Trophoblast cell (in vitro differentiated cells and primary cell): ENCODE results near the gene HECW1.
A peak's percentile ranks its signal among the peaks of the same experiment; 100 is the strongest.

Experiments
- DNase-seq, 2 donors: peaks; one replicate each; pipeline ENCODE4 v3.0.0-alpha.2; 2016
- H2AFZ ChIP-seq: 2 replicates; pipeline ENCODE4 v1.6.1; 2013; ENCODE audit warnings: low read length, moderate library complexity, mild to moderate bottlenecking; ENCODE audit not compliant: insufficient read depth, poor library complexity
- H2AK5ac ChIP-seq: 2 replicates; pipeline ENCODE4 v1.6.1; 2013; ENCODE audit warnings: mild to moderate bottlenecking, low read length
- H2BK120ac ChIP-seq: 2 replicates; pipeline ENCODE4 v1.6.1; 2013; ENCODE audit warnings: low read length, mild to moderate bottlenecking, moderate library complexity; ENCODE audit not compliant: insufficient read depth, poor library complexity
- H2BK12ac ChIP-seq: 2 replicates; pipeline ENCODE4 v1.6.1; 2013; ENCODE audit warnings: mild to moderate bottlenecking, low read length, moderate library complexity
- H2BK5ac ChIP-seq: 2 replicates; pipeline ENCODE4 v1.6.1; 2013; ENCODE audit warnings: low read length, low read depth, moderate library complexity, mild to moderate bottlenecking; ENCODE audit not compliant: poor library complexity
- H3K14ac ChIP-seq: 2 replicates; pipeline ENCODE4 v1.6.1; 2013; ENCODE audit warnings: mild to moderate bottlenecking, low read length
- H3K18ac ChIP-seq: 2 replicates; pipeline ENCODE4 v1.6.1; 2013; ENCODE audit warnings: mild to moderate bottlenecking, low read length
- H3K23ac ChIP-seq: 2 replicates; pipeline ENCODE4 v1.6.1; 2013; ENCODE audit warnings: low read length
- H3K27ac ChIP-seq: 2 replicates; pipeline ENCODE4 v1.5.1; 2013; ENCODE audit warnings: low read depth, mild to moderate bottlenecking, inconsistent platforms, low read length, moderate library complexity
- H3K27me3 ChIP-seq: 2 replicates; pipeline ENCODE4 v1.6.1; 2013; ENCODE audit warnings: inconsistent platforms, mild to moderate bottlenecking, low read length, moderate library complexity; ENCODE audit not compliant: insufficient read depth
- H3K36me3 ChIP-seq, 2 experiments: 1 replicate in 1 of 2; 2 replicates in 1 of 2; pipeline ENCODE4 v1.6.1; 2013; ENCODE audit warnings: low read length in 2 of 2, mild to moderate bottlenecking in 2 of 2, moderate library complexity in 1 of 2; ENCODE audit not compliant: insufficient read depth in 2 of 2, control insufficient read depth in 1 of 2
- H3K4ac ChIP-seq: 2 replicates; pipeline ENCODE4 v1.6.1; 2013; ENCODE audit warnings: low read depth, mild to moderate bottlenecking, low read length, moderate library complexity
- H3K4me1 ChIP-seq, 2 experiments: 1 replicate in 1 of 2; 2 replicates in 1 of 2; pipeline ENCODE4 v1.6.1; 2013; ENCODE audit warnings: low read length in 2 of 2, mild to moderate bottlenecking in 2 of 2, moderate library complexity in 1 of 2; ENCODE audit not compliant: insufficient read depth in 2 of 2, control insufficient read depth in 1 of 2
- H3K4me2 ChIP-seq: 2 replicates; pipeline ENCODE4 v1.6.1; 2013; ENCODE audit warnings: inconsistent platforms, mild to moderate bottlenecking, low read length, moderate library complexity
- H3K4me3 ChIP-seq: 2 replicates; pipeline ENCODE4 v1.5.1; 2013; ENCODE audit warnings: mild to moderate bottlenecking, low read depth, low read length, inconsistent platforms
- H3K79me1 ChIP-seq: one replicate; pipeline ENCODE4 v1.6.1; 2013; ENCODE audit warnings: low read length
- H3K79me2 ChIP-seq: 2 replicates; pipeline ENCODE4 v1.6.1; 2013; ENCODE audit warnings: low read length, mild to moderate bottlenecking; ENCODE audit not compliant: control insufficient read depth, insufficient read depth, poor library complexity
- H3K9ac ChIP-seq: 2 replicates; pipeline ENCODE4 v1.6.1; 2013; ENCODE audit warnings: mild to moderate bottlenecking, low read length
- H3K9me3 ChIP-seq: 2 replicates; pipeline ENCODE4 v1.6.1; 2013; ENCODE audit warnings: low read depth, mild to moderate bottlenecking, control low read depth, inconsistent platforms, low read length; ENCODE audit not compliant: insufficient read depth
- H4K12ac ChIP-seq: 2 replicates; pipeline ENCODE4 v1.6.1; 2013; ENCODE audit warnings: low read depth, mild to moderate bottlenecking, low read length, moderate library complexity
- H4K8ac ChIP-seq: 2 replicates; pipeline ENCODE4 v1.6.1; 2013; ENCODE audit warnings: low read depth, mild to moderate bottlenecking, low read length, moderate library complexity
- H4K91ac ChIP-seq: one replicate; pipeline ENCODE4 v1.6.1; 2013; ENCODE audit warnings: low read depth, mild to moderate bottlenecking, low read length, moderate library complexity
- WGBS: extraction: QIAGEN DNeasy Blood & Tissue Kit; methylation state at CpG from one replicate; pipeline ENCODE4 v1.1.7; 2013; ENCODE audit warnings: missing lambda C conversion rate; ENCODE audit not compliant: insufficient read length, insufficient coverage; ENCODE audit errors: extremely low coverage; 5-methylcytosine and 5-hydroxymethylcytosine counted together

The HECW1 gene

GRCh38 chr7:43311694-43312093 lies 199.2 kb downstream of the HECW1 start:
- H3K4me1 ChIP-seq, result no peaks in the 10 kb centered on the region
- H3K36me3 ChIP-seq, result no peaks in the 10 kb centered on the region
- no peak overlapping the region for H3K23ac ChIP-seq
- no peak overlapping the region for H3K4me2 ChIP-seq
- H4K12ac ChIP-seq, result no peak overlapping the region
- no peak overlapping the region for H2AK5ac ChIP-seq
- H2BK120ac ChIP-seq, result no peak overlapping the region
- no CpG with 5 or more reads among the region's 22 CpGs for WGBS
- H3K4ac ChIP-seq, result no peak overlapping the region
- H3K18ac ChIP-seq, result no peak overlapping the region
- H3K9me3 ChIP-seq, result peaks cover 3% of the 10 kb centered on the region
- DNase-seq, result no peak
- no peak overlapping the region for H3K4me3 ChIP-seq
- no peaks in the 10 kb centered on the region for H3K27me3 ChIP-seq
- H3K79me2 ChIP-seq, result no peaks in the 10 kb centered on the region
- no peak overlapping the region for H3K27ac ChIP-seq
- no peak overlapping the region for H3K14ac ChIP-seq
- no peak overlapping the region for H2AFZ ChIP-seq
- H4K91ac ChIP-seq, result no peak overlapping the region
- peak overlapping the region; percentile 59 for H3K9ac ChIP-seq
- H3K79me1 ChIP-seq, result no peaks in the 10 kb centered on the region
- no peak overlapping the region for H4K8ac ChIP-seq
- H2BK5ac ChIP-seq, result no peak overlapping the region
- H2BK12ac ChIP-seq, result no peak overlapping the region

- 100% methylated on average over 1 of the region's 9 CpGs for WGBS
These were observed 201.4 kb downstream of the HECW1 start for GRCh38 chr7:43313628-43314378.

DNA sequence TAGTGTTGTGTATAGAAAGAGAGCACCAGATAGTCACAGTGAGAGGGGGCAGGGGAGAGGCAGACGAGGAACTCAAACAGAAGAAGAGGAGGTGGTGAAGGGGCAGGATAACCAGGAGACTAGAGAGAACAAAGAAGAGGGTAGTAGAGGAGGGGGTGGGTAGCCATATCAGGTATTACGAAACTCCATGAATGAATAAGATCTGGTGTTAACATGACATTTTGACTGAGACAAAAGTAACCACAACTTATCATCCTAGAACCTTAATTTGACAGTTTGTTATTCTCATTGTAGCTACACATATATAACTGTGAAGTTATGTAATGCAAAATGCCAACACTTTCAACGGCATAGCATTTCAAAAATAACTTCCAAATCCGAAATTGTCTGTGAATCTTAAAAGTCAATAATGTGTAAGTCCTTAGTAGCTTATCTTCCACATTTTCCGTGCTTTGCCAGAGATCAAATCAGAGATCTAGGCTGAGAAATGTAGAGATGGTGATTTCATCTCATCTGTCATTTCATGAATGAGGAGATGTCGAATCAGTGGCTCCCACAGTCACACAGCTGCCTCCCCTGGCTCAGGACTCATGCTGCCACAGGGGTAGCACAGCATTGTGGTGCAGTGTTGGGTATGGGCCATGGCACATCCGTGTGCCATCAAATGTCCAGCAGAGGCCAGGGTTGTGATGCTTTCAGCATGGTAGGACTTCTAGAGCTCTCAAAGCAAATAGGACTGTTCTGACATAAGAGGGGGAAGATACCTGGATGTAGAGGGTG lies 202.1 kb downstream of the HECW1 start:
- Histone ChIP-seq H2BK5ac (no peak overlapping the region), H4K8ac (no peak overlapping the region), H3K18ac (no peak overlapping the region), H3K23ac (no peak overlapping the region), H3K4ac (no peak overlapping the region), H2BK12ac (no peak overlapping the region), H2BK120ac (no peak overlapping the region), H2AK5ac (no peak overlapping the region), H4K12ac (no peak overlapping the region), H3K36me3 (no peaks in the 10 kb centered on the region), H3K14ac (no peak overlapping the region), H3K27me3 (no peaks in the 10 kb centered on the region), H3K4me3 (peak overlapping the region; percentile 10), H3K9me3 (peaks cover 3% of the 10 kb centered on the region), H4K91ac (no peak overlapping the region), H3K27ac (no peak overlapping the region), H3K9ac (no peak overlapping the region), H3K4me2 (no peak overlapping the region), H3K79me2 (no peaks in the 10 kb centered on the region), H3K4me1 (no peaks in the 10 kb centered on the region), H2AFZ (no peak overlapping the region), H3K79me1 (no peaks in the 10 kb centered on the region)
- peak in 1 of 2 donors; percentile 50 for DNase-seq
- no CpG with 5 or more reads among the region's 7 CpGs for WGBS

More at GRCh38 chr7:43313628-43314378, 201.4 kb downstream of the HECW1 start:
- Histone ChIP-seq H3K36me3 (no peaks in the 10 kb centered on the region), H2BK120ac (no peak overlapping the region), H2AK5ac (no peak overlapping the region), H4K91ac (no peak overlapping the region), H4K8ac (no peak overlapping the region), H3K9me3 (peaks cover 3% of the 10 kb centered on the region), H3K23ac (no peak overlapping the region), H3K4me2 (no peak overlapping the region), H2AFZ (no peak overlapping the region), H3K18ac (no peak overlapping the region), H3K4ac (no peak overlapping the region), H3K9ac (no peak overlapping the region), H3K27ac (no peak overlapping the region), H4K12ac (no peak overlapping the region), H3K79me2 (no peaks in the 10 kb centered on the region), H2BK5ac (no peak overlapping the region), H3K27me3 (no peaks in the 10 kb centered on the region), H2BK12ac (no peak overlapping the region), H3K4me1 (no peaks in the 10 kb centered on the region), H3K4me3 (no peak overlapping the region), H3K14ac (no peak overlapping the region), H3K79me1 (no peaks in the 10 kb centered on the region)
- no peak for DNase-seq

DNA sequence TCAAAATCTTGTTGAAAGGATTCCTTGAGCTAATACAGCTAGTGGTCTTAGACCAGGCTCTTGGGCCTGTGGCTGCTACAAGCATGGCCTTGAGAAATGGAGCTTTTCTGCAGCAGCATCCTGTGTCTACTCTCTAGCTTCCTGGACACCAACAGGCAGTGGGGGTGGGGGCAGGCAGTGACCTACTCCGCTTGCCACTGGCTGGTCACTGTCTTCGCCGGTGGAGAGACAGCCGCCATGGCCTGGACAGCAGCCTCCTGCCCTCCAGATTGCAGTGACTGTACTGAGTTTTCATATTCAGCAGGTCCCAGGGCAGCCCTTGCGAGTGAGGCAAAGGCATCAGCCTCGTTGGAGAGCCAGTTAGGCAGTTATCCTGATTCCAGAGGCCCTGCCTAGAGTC lies 204.6 kb downstream of the HECW1 start:
- Histone ChIP-seq H2BK5ac (no peak overlapping the region), H3K27me3 (no peaks in the 10 kb centered on the region), H2BK120ac (no peak overlapping the region), H2BK12ac (no peak overlapping the region), H4K8ac (no peak overlapping the region), H3K9me3 (no peaks in the 10 kb centered on the region), H3K23ac (no peak overlapping the region), H3K79me2 (no peaks in the 10 kb centered on the region), H2AK5ac (no peak overlapping the region), H2AFZ (no peak overlapping the region), H3K4me2 (no peak overlapping the region), H4K12ac (no peak overlapping the region), H3K14ac (no peak overlapping the region), H3K4me1 (no peaks in the 10 kb centered on the region), H4K91ac (no peak overlapping the region), H3K4me3 (no peak overlapping the region), H3K4ac (no peak overlapping the region), H3K79me1 (no peaks in the 10 kb centered on the region), H3K18ac (no peak overlapping the region), H3K36me3 (no peaks in the 10 kb centered on the region), H3K9ac (no peak overlapping the region), H3K27ac (no peak overlapping the region)
- DNase-seq, result no peak
- no CpG with 5 or more reads among the region's 6 CpGs for WGBS
